GM23248 (cell line): Measurements from ENCODE around the gene SLC35G6. TPM values are rescaled to one million over a fixed set of nuclear protein-coding genes. Genes with fewer than 3 reads are reported as not detected.
A peak's percentile ranks its signal among the peaks of the same experiment; 100 is the strongest.

ENCODE experiments used
- DNase-seq: peaks from one replicate; pipeline ENCODE4 v3.0.0-alpha.2; 2015
- H2AFZ ChIP-seq: fragments of 200-600 bp; sonication (generic); 2 replicates; pipeline ENCODE4 v1.6.1; 2016; ENCODE audit warnings: antibody characterized with exemption
- H3F3A ChIP-seq: fragments of 200-600 bp; sonication (generic); 2 replicates; pipeline ENCODE4 v1.6.1; 2016; ENCODE audit warnings: mild to moderate bottlenecking, antibody characterized with exemption, mixed run types; ENCODE audit not compliant: insufficient read depth
- H3K27ac ChIP-seq: fragments of 200-600 bp; sonication (generic); 2 replicates; pipeline ENCODE4 v1.5.1; 2016; ENCODE audit warnings: mild to moderate bottlenecking
- H3K27me3 ChIP-seq: fragments of 200-600 bp; sonication (generic); replicated peaks from 2 replicates; pipeline ENCODE4 v1.6.1; 2016; ENCODE audit warnings: mild to moderate bottlenecking; ENCODE audit not compliant: insufficient read depth
- H3K36me3 ChIP-seq: fragments of 200-600 bp; sonication (generic); 2 replicates; pipeline ENCODE4 v1.6.1; 2016; ENCODE audit warnings: low read depth, mild to moderate bottlenecking
- H3K4me1 ChIP-seq: fragments of 200-600 bp; sonication (generic); 2 replicates; pipeline ENCODE4 v1.6.1; 2016; ENCODE audit warnings: mild to moderate bottlenecking; ENCODE audit not compliant: insufficient read depth
- H3K4me2 ChIP-seq: fragments of 200-600 bp; sonication (generic); one replicate; pipeline ENCODE4 v1.6.1; 2016; ENCODE audit warnings: mild to moderate bottlenecking; ENCODE audit not compliant: unreplicated experiment
- H3K4me3 ChIP-seq: fragments of 200-600 bp; sonication (generic); 2 replicates; pipeline ENCODE4 v1.5.1; 2016; ENCODE audit warnings: mild to moderate bottlenecking
- H3K79me2 ChIP-seq: fragments of 200-600 bp; sonication (generic); 2 replicates; pipeline ENCODE4 v1.6.1; 2016; ENCODE audit warnings: mild to moderate bottlenecking; ENCODE audit not compliant: insufficient read depth
- H3K9ac ChIP-seq: fragments of 200-600 bp; sonication (generic); 2 replicates; pipeline ENCODE4 v1.6.1; 2016; ENCODE audit warnings: mild to moderate bottlenecking
- H3K9me2 ChIP-seq: fragments of 200-600 bp; sonication (generic); 2 replicates; pipeline ENCODE4 v1.6.1; 2016; ENCODE audit warnings: mixed run types, mild to moderate bottlenecking, moderate library complexity; ENCODE audit not compliant: insufficient read depth
- H3K9me3 ChIP-seq: fragments of 200-600 bp; sonication (generic); one replicate; pipeline ENCODE4 v1.6.1; 2017; ENCODE audit warnings: low read depth
- H4K20me1 ChIP-seq: fragments of 200-600 bp; sonication (generic); 2 replicates; pipeline ENCODE4 v1.6.0; 2016; ENCODE audit not compliant: insufficient read depth
- EZH2 ChIP-seq: fragments of 200-600 bp; sonication (generic); IDR thresholded peaks from 2 replicates; pipeline ENCODE4 v1.6.1; 2018; ENCODE audit warnings: antibody characterized with exemption, mild to moderate bottlenecking; ENCODE audit not compliant: insufficient read depth, poor library complexity, severe bottlenecking
- EZH2phosphoT487 ChIP-seq: fragments of 200-600 bp; sonication (generic); IDR thresholded peaks from 2 replicates; pipeline ENCODE4 v1.6.1; 2018; ENCODE audit warnings: antibody characterized with exemption, moderate library complexity, mild to moderate bottlenecking, low read depth; ENCODE audit not compliant: insufficient read depth
- WGBS, 2 experiments: methylation state at CpG; one replicate each; pipeline ENCODE4 v1.1.6; 2015 to 2017; ENCODE audit warnings: low lambda C conversion rate in 2 of 2, low coverage in 1 of 2; ENCODE audit errors: missing lambda C conversion rate in 2 of 2; 5-methylcytosine and 5-hydroxymethylcytosine counted together
- in situ Hi-C: fragments of 300-500 bp; cut with MboI; formaldehyde crosslinking; loops from 2 replicates; pipeline ENCODE4 v1.15.0; 2020
- polyA plus RNA-seq: library from polyadenylated mRNA; unstranded; fragments of >200 nt; fragmentation: Nextera tagmentation; extraction: Ambion mirVana; gene quantifications from 2 replicates; pipeline ENCODE4 v1.2.1, GENCODE V29; 2016
- total RNA-seq: library from RNA; depleted of rRNA; stranded (reverse); fragments of >200 nt; shearing (Covaris generic); gene quantifications from 2 replicates; pipeline ENCODE4 v1.2.3, GENCODE V29; 2014

Gene SLC35G6
- total and polyA plus RNA-seq, 2 experiments from 2014 or later, result 0.14 TPM; not detected in 1

- no peak for TF ChIP-seq EZH2
- Histone ChIP-seq H3K36me3 (no peaks in the 10 kb centered on the region), H3K9ac (peak overlapping the region; percentile 99), H3K4me2 (peak overlapping the region; percentile 93), H2AFZ (peak overlapping the region; percentile 92), H3K27ac (peak overlapping the region; percentile 100), H3K4me1 (peaks cover 19% of the 10 kb centered on the region), H3K79me2 (peaks cover 80% of the 10 kb centered on the region), H3K9me2 (no peaks in the 10 kb centered on the region), H3K4me3 (peak overlapping the region; percentile 95), H3K9me3 (no peaks in the 10 kb centered on the region), H3F3A (peaks cover 16% of the 10 kb centered on the region), H3K27me3 (no peaks in the 10 kb centered on the region), H4K20me1 (peaks cover 4% of the 10 kb centered on the region; the same call in 1 of the 2 replicates)
- in situ Hi-C loops, result no loop called here
- WGBS, 2 experiments, result 1% methylated on average over 35 to 38 of the region's 38 CpGs
- peak; percentile 93 for DNase-seq
Measured at GRCh38 chr17:7483255-7484066, 2.2 kb downstream of the SLC35G6 start.

GRCh38 chr17:7484067-7484918, 3.0 kb downstream of the SLC35G6 start, which contains the start of gene POLR2A:
Gene POLR2A (plus strand): TSS chr17:7484366.
- Histone ChIP-seq H3K79me2 (peaks cover 81% of the 10 kb centered on the region), H3K9me2 (no peaks in the 10 kb centered on the region), H4K20me1 (peaks cover 12% of the 10 kb centered on the region; the same call in 1 of the 2 replicates), H3K4me2 (peak within 1 kb of the TSS; percentile 93), H3K9ac (peak within 1 kb of the TSS; percentile 99), H3K27ac (peak within 1 kb of the TSS; percentile 100), H3K9me3 (no peaks in the 10 kb centered on the region), H3K36me3 (no peaks in the 10 kb centered on the region), H3K27me3 (no peaks in the 10 kb centered on the region), H3K4me3 (peak within 1 kb of the TSS; percentile 95), H3F3A (peaks cover 18% of the 10 kb centered on the region), H2AFZ (peak within 1 kb of the TSS; percentile 92), H3K4me1 (peaks cover 26% of the 10 kb centered on the region)
- 1% methylated on average over 48 to 57 of the region's 64 CpGs for WGBS, 2 experiments
- in situ Hi-C loops, result no loop called here
- no peak for TF ChIP-seq EZH2
- no peak for TF ChIP-seq EZH2phosphoT487
- peak; percentile 99 for DNase-seq

- DNase-seq, result no peak
- H3K79me2 ChIP-seq, result peaks cover 84% of the 10 kb centered on the region
- peak overlapping the region; percentile 99 for H3K9ac ChIP-seq
- no peak overlapping the region for H2AFZ ChIP-seq
- H3K4me3 ChIP-seq, result peak overlapping the region; percentile 95
- peaks cover 26% of the 10 kb centered on the region for H3K4me1 ChIP-seq
- H3K9me3 ChIP-seq, result no peaks in the 10 kb centered on the region
- no peaks in the 10 kb centered on the region for H3K9me2 ChIP-seq
- TF ChIP-seq EZH2phosphoT487 (no peak), EZH2 (no peak)
- peaks cover 16% of the 10 kb centered on the region; the same call in 1 of the 2 replicates for H4K20me1 ChIP-seq
- H3K27me3 ChIP-seq, result no peaks in the 10 kb centered on the region
- H3K36me3 ChIP-seq, result no peaks in the 10 kb centered on the region
- peaks cover 16% of the 10 kb centered on the region for H3F3A ChIP-seq
- peak overlapping the region; percentile 100 for H3K27ac ChIP-seq
- 0% methylated on average over 17 to 19 of the region's 19 CpGs for WGBS, 2 experiments
- in situ Hi-C loops, result no loop called here
- peak overlapping the region; percentile 92 for H3K4me2 ChIP-seq
Measured at GRCh38 chr17:7484919-7485377, 3.7 kb downstream of the SLC35G6 start.

- Histone ChIP-seq H3K4me2 (peak overlapping the region; percentile 92), H3K27me3 (no peaks in the 10 kb centered on the region), H3K27ac (peak overlapping the region; percentile 100), H3K9ac (peak overlapping the region; percentile 99), H2AFZ (no peak overlapping the region), H3K36me3 (no peaks in the 10 kb centered on the region), H3K9me3 (no peaks in the 10 kb centered on the region), H3K79me2 (peaks cover 84% of the 10 kb centered on the region), H3K9me2 (no peaks in the 10 kb centered on the region), H3K4me1 (peaks cover 23% of the 10 kb centered on the region), H3K4me3 (peak overlapping the region; percentile 95), H3F3A (peaks cover 13% of the 10 kb centered on the region; the same call in 1 of the 2 replicates), H4K20me1 (peaks cover 23% of the 10 kb centered on the region; the same call in 1 of the 2 replicates)
- TF ChIP-seq EZH2, result no peak
- no peak for TF ChIP-seq EZH2phosphoT487
- DNase-seq, result peak; percentile 64
- in situ Hi-C loops, result no loop called here
- 11 to 25% methylated on average over 3 of the region's 3 CpGs for WGBS, 2 experiments
Measured at GRCh38 chr17:7486181-7486580, 4.9 kb downstream of the SLC35G6 start.
